Measurements from ENCODE around the gene CDH3.

DNA sequence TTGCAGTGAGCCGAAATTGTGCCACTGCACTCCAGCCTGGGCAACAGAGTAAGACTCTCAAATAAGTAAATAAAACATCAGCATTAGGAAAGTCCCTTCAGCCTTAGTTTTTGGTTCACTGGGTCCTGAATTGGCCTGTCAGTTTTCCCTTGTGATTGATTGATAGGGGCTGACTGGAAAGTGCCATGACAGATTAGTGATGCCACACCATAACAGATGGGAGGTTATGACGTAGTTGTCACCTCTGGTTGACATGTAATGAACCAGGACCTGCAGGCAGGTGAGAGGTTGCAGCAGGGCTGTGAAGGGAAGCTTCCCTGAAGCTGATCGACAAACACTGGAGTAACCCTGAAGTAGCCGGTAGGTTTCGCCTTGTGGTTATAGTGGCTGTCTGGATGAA lies 41.8 kb downstream of the CDH3 start:
- TF ChIP-seq, protein P1, sequence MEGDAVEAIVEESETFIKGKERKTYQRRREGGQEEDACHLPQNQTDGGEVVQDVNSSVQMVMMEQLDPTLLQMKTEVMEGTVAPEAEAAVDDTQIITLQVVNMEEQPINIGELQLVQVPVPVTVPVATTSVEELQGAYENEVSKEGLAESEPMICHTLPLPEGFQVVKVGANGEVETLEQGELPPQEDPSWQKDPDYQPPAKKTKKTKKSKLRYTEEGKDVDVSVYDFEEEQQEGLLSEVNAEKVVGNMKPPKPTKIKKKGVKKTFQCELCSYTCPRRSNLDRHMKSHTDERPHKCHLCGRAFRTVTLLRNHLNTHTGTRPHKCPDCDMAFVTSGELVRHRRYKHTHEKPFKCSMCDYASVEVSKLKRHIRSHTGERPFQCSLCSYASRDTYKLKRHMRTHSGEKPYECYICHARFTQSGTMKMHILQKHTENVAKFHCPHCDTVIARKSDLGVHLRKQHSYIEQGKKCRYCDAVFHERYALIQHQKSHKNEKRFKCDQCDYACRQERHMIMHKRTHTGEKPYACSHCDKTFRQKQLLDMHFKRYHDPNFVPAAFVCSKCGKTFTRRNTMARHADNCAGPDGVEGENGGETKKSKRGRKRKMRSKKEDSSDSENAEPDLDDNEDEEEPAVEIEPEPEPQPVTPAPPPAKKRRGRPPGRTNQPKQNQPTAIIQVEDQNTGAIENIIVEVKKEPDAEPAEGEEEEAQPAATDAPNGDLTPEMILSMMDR (optimal IDR thresholded peaks at IDR 0.05 in 1 of 3, IDR thresholded peaks at IDR 0.05 in 1 of 3, conservative IDR thresholded peaks at IDR 0.05 in 1 of 3; ENCODE audit: extremely low read depth in 1 of 3, insufficient read depth in 2 of 3, low read length in 3 of 3), result no peak
- TF ChIP-seq EZH2 (IDR thresholded peaks at IDR 0.05; ENCODE audit: low read length), result no peak

Measured in keratinocyte (primary cell).